GM23338 (cell line): ENCODE data around the gene PLXNB2. TPM values are rescaled to one million over a fixed set of nuclear protein-coding genes. Genes with fewer than 3 reads are reported as not detected.

Experiments used
- ATAC-seq: fragments of 200-7000 bp; cut with Tn5 transposase; 3 replicates; pipeline ENCODE4 v1.9.1; 2020
- DNase-seq: peaks from one replicate; pipeline ENCODE4 v3.0.0-alpha.2; 2015; ENCODE audit warnings: low spot score
- H2AFZ ChIP-seq: fragments of 200-600 bp; sonication (generic); 2 replicates; pipeline ENCODE4 v1.8.0; 2016; ENCODE audit warnings: antibody characterized with exemption, mild to moderate bottlenecking, moderate library complexity
- H3F3A ChIP-seq: fragments of 200-600 bp; sonication (generic); replicated peaks from 2 replicates; pipeline ENCODE4 v1.8.0; 2017; ENCODE audit warnings: antibody characterized with exemption, mixed run types, low read depth
- H3K27ac ChIP-seq: fragments of 200-600 bp; sonication (generic); 2 replicates; pipeline ENCODE4 v1.6.1; 2016; ENCODE audit warnings: low read depth
- H3K27me3 ChIP-seq: fragments of 200-600 bp; sonication (generic); 2 replicates; pipeline ENCODE4 v1.8.0; 2016; ENCODE audit warnings: mild to moderate bottlenecking, mixed run types, moderate library complexity; ENCODE audit not compliant: insufficient read depth
- H3K36me3 ChIP-seq: fragments of 200-600 bp; sonication (generic); 2 replicates; pipeline ENCODE4 v1.8.0; 2016; ENCODE audit warnings: mild to moderate bottlenecking; ENCODE audit not compliant: insufficient read depth
- H3K4me1 ChIP-seq: fragments of 200-600 bp; sonication (generic); 2 replicates; pipeline ENCODE4 v1.8.0; 2016; ENCODE audit warnings: mild to moderate bottlenecking, moderate library complexity; ENCODE audit not compliant: insufficient read depth
- H3K4me2 ChIP-seq: fragments of 200-600 bp; sonication (generic); 2 replicates; pipeline ENCODE4 v1.7.1; 2017; ENCODE audit warnings: mixed run types
- H3K4me3 ChIP-seq: fragments of 200-600 bp; sonication (generic); 2 replicates; pipeline ENCODE4 v1.6.1; 2016; ENCODE audit warnings: mixed run types
- H3K79me2 ChIP-seq: fragments of 200-600 bp; sonication (generic); replicated peaks from 2 replicates; pipeline ENCODE4 v1.8.0; 2017; ENCODE audit warnings: mild to moderate bottlenecking; ENCODE audit not compliant: insufficient read depth
- H3K9me2 ChIP-seq: fragments of 200-600 bp; sonication (generic); 2 replicates; pipeline ENCODE4 v1.8.0; 2017; ENCODE audit not compliant: insufficient read depth
- H4K20me1 ChIP-seq: fragments of 200-600 bp; sonication (generic); replicated peaks from 2 replicates; pipeline ENCODE4 v1.8.0; 2017; ENCODE audit warnings: mild to moderate bottlenecking; ENCODE audit not compliant: insufficient read depth
- H3K27ac Mint-ChIP-seq: 2 replicates; pipeline ENCODE4 v1.8.0; 2020; ENCODE audit warnings: inconsistent platforms, mild to moderate bottlenecking, moderate library complexity, mixed read lengths
- H3K27me3 Mint-ChIP-seq: 3 replicates; pipeline ENCODE4 v1.8.0; 2022; ENCODE audit warnings: low read depth, mild to moderate bottlenecking, moderate library complexity, mixed read lengths, inconsistent platforms; ENCODE audit not compliant: insufficient read depth, poor library complexity
- H3K36me3 Mint-ChIP-seq: 3 replicates; pipeline ENCODE4 v1.8.0; 2021; ENCODE audit warnings: low read depth, mild to moderate bottlenecking, inconsistent platforms, moderate library complexity, mixed read lengths
- H3K4me1 Mint-ChIP-seq: 3 replicates; pipeline ENCODE4 v1.8.0; 2020; ENCODE audit warnings: mild to moderate bottlenecking, inconsistent platforms, mixed read lengths
- H3K4me3 Mint-ChIP-seq: 3 replicates; pipeline ENCODE4 v1.8.0; 2021; ENCODE audit warnings: moderate library complexity, mild to moderate bottlenecking, inconsistent platforms, mixed read lengths
- H3K9me3 Mint-ChIP-seq: 3 replicates; pipeline ENCODE4 v1.8.0; 2020; ENCODE audit warnings: moderate library complexity, mild to moderate bottlenecking, inconsistent platforms, mixed read lengths
- CREB1 ChIP-seq: fragments of 250-450 bp; sonication (Bioruptor Pico); IDR thresholded peaks from 2 replicates; pipeline ENCODE4 v1.5.0; 2020; ENCODE audit warnings: low read depth, mild to moderate bottlenecking, moderate library complexity
- EZH2 ChIP-seq: fragments of 200-600 bp; sonication (generic); IDR thresholded peaks from one replicate; pipeline ENCODE4 v1.8.0; 2017; ENCODE audit warnings: antibody characterized with exemption, mild to moderate bottlenecking, low read depth; ENCODE audit not compliant: unreplicated experiment
- POLR2AphosphoS5 ChIP-seq: IDR thresholded peaks from 2 replicates; pipeline ENCODE4 v1.6.1; 2016; ENCODE audit warnings: antibody characterized with exemption, low read depth
- polyA plus RNA-seq: library from polyadenylated mRNA; unstranded; fragments of >200 nt; fragmentation: Nextera tagmentation; extraction: Ambion mirVana; gene quantifications from 2 replicates; pipeline ENCODE4 v1.2.1, GENCODE V29; 2016
- total RNA-seq: library from RNA; depleted of rRNA; stranded (reverse); fragments of >200 nt; shearing (Covaris generic); gene quantifications from 2 replicates; pipeline ENCODE4 v1.2.3, GENCODE V29; 2014
- TF ChIP-seq, protein P1 (sequence below): IDR thresholded peaks from one replicate; pipeline ENCODE4 v1.6.1; 2018; ENCODE audit warnings: antibody characterized with exemption; ENCODE audit not compliant: unreplicated experiment

PLXNB2 gene
- total and polyA plus RNA-seq, 2 experiments from 2014 or later: 29.1 to 66.3 TPM

DNA sequence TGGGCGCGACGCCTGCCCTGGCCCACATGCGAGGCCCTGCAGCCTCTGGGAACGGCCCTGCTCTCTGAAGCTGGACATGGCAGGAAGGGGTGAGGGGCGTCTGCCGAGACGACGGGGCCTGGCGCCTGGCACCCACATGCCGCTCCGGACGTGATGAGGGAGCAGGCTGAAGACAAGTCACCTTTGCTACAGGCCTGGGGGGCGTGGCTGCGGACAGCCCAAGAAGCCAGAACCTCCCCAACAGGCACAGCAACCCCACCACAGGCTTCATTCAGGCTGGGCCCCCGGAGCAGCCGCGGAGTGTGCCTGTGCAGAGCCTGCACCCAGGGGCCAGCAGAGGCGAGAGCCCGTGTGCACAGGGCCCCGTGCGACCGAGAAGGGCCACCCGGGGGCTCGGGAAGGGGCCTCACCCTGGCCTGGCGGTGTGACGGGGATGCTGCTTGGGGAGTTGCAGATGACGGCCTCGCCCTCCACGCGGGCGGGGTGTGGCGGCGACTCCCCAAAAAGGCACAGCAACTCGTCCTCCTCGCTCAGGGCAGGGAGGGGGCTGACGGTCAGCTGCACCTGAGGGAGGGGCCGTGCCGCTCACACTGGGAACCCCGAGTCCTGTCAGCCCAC is 20.6 kb downstream of the PLXNB2 start:
- H3K27ac Mint-ChIP-seq: no peak overlapping the region
- Histone ChIP-seq H3F3A (no peaks in the 10 kb centered on the region), H3K9me2 (no peaks in the 10 kb centered on the region), H3K36me3 (no peaks in the 10 kb centered on the region), H3K4me3 (no peak overlapping the region), H2AFZ (no peak overlapping the region), H3K27me3 (no peaks in the 10 kb centered on the region), H3K4me1 (no peaks in the 10 kb centered on the region), H3K27ac (no peak overlapping the region), H3K4me2 (no peak overlapping the region), H4K20me1 (no peaks in the 10 kb centered on the region), H3K79me2 (peaks cover 6% of the 10 kb centered on the region)
- H3K9me3 Mint-ChIP-seq: no peaks in the 10 kb centered on the region
- DNase-seq (no peak), ATAC-seq (no peak)
- H3K36me3 Mint-ChIP-seq: peaks cover 17% of the 10 kb centered on the region
- peaks cover 5% of the 10 kb centered on the region for H3K27me3 Mint-ChIP-seq
- H3K4me3 Mint-ChIP-seq: no peak overlapping the region
- no peaks in the 10 kb centered on the region for H3K4me1 Mint-ChIP-seq
- TF ChIP-seq EZH2: no peak

DNA sequence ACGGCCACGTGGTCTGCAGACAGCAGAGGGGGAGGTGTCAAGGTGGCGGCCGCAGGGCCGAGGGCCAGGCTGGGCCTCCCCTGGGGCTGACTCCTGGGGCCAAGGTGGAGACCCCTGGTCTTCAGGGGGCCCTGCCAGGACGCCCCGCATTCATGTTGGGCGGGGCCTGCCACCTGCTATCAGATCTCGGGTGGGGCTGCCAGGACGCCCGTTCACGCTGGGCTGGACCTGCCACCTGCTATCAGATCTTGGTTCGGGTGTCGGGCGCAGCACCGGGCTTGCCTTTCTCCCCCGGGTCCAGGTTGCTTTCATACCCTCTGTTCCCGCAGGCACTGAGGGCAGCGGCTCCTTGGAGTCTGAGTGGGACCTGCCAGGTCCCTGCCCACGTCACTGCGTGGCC is 21.2 kb downstream of the PLXNB2 start:
- H3K27ac Mint-ChIP-seq: no peak overlapping the region
- TF ChIP-seq, protein P1, sequence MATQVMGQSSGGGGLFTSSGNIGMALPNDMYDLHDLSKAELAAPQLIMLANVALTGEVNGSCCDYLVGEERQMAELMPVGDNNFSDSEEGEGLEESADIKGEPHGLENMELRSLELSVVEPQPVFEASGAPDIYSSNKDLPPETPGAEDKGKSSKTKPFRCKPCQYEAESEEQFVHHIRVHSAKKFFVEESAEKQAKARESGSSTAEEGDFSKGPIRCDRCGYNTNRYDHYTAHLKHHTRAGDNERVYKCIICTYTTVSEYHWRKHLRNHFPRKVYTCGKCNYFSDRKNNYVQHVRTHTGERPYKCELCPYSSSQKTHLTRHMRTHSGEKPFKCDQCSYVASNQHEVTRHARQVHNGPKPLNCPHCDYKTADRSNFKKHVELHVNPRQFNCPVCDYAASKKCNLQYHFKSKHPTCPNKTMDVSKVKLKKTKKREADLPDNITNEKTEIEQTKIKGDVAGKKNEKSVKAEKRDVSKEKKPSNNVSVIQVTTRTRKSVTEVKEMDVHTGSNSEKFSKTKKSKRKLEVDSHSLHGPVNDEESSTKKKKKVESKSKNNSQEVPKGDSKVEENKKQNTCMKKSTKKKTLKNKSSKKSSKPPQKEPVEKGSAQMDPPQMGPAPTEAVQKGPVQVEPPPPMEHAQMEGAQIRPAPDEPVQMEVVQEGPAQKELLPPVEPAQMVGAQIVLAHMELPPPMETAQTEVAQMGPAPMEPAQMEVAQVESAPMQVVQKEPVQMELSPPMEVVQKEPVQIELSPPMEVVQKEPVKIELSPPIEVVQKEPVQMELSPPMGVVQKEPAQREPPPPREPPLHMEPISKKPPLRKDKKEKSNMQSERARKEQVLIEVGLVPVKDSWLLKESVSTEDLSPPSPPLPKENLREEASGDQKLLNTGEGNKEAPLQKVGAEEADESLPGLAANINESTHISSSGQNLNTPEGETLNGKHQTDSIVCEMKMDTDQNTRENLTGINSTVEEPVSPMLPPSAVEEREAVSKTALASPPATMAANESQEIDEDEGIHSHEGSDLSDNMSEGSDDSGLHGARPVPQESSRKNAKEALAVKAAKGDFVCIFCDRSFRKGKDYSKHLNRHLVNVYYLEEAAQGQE: no peak
- TF ChIP-seq CREB1 (CRISPR knock-in tag): no peak
- H3K27me3 ChIP-seq: no peaks in the 10 kb centered on the region
- H3F3A ChIP-seq: no peaks in the 10 kb centered on the region
- no peak overlapping the region for H3K27ac ChIP-seq
- H3K4me3 ChIP-seq: no peak overlapping the region
- H3K79me2 ChIP-seq: peaks cover under 1% of the 10 kb centered on the region; the same call in 1 of the 2 replicates
- H3K36me3 Mint-ChIP-seq: peaks cover 21% of the 10 kb centered on the region
- H3K4me1 Mint-ChIP-seq: no peaks in the 10 kb centered on the region
- no peak overlapping the region for H2AFZ ChIP-seq
- H3K4me1 ChIP-seq: no peaks in the 10 kb centered on the region
- H4K20me1 ChIP-seq: no peaks in the 10 kb centered on the region
- DNase-seq (no peak), ATAC-seq (no peak)
- no peaks in the 10 kb centered on the region for H3K36me3 ChIP-seq
- H3K9me2 ChIP-seq: no peaks in the 10 kb centered on the region
- no peak overlapping the region for H3K4me2 ChIP-seq
- H3K9me3 Mint-ChIP-seq: no peaks in the 10 kb centered on the region
- peaks cover 5% of the 10 kb centered on the region for H3K27me3 Mint-ChIP-seq
- H3K4me3 Mint-ChIP-seq: no peak overlapping the region

DNA sequence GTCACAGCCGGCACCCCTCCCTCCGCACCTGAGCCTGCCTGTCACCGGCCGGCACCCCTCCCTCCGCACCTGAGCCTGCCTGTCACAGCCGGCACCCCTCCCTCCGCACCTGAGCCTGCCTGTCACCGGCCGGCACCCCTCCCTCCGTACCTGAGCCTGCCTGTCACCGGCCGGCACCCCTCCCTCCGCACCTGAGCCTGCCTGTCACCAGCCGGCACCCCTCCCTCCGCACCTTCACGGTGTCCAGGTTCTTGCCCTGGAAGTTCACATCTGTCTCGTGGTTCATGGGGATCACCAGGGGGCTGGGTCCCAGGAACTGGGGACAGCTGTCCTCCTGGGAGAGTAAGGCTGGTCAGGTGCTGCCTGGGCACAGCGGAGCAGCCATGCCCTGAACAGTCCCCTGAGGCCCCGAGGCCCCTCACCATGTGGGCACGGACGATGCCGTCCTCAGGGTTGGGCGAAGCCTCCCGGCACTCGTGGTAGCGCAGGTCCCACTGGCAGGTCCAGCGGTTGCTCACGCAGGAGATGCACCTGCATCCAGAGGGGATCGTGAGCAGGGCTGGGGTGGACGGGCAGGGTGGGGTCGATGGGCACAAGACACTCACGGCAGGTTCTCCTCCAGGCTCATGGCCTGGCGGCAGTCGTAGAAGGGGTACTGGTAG is 21.7 kb downstream of the PLXNB2 start:
- Histone ChIP-seq H3K4me1 (no peaks in the 10 kb centered on the region), H2AFZ (no peak overlapping the region), H3K4me2 (no peak overlapping the region), H3K79me2 (no peaks in the 10 kb centered on the region), H3F3A (no peaks in the 10 kb centered on the region), H3K9me2 (no peaks in the 10 kb centered on the region), H3K36me3 (no peaks in the 10 kb centered on the region), H3K27me3 (no peaks in the 10 kb centered on the region), H3K27ac (no peak overlapping the region), H4K20me1 (no peaks in the 10 kb centered on the region), H3K4me3 (no peak overlapping the region)
- Mint-ChIP-seq H3K4me1 (no peaks in the 10 kb centered on the region), H3K36me3 (peaks cover 27% of the 10 kb centered on the region), H3K9me3 (no peaks in the 10 kb centered on the region), H3K27me3 (peaks cover 5% of the 10 kb centered on the region), H3K4me3 (no peak overlapping the region), H3K27ac (no peak overlapping the region)
- no peak for TF ChIP-seq POLR2AphosphoS5
- no peak for TF ChIP-seq CREB1 (CRISPR knock-in tag)
- TF ChIP-seq, protein P1: no peak
- no peak for DNase-seq
- ATAC-seq: no peak
